ENCODE measurements around the gene PERP.
"Not testable (repeated sequence)": the region's sequence is repeated elsewhere in the genome, so short reads cannot be mapped to it uniquely, and the experiment has no call there.

The PERP gene

DNA sequence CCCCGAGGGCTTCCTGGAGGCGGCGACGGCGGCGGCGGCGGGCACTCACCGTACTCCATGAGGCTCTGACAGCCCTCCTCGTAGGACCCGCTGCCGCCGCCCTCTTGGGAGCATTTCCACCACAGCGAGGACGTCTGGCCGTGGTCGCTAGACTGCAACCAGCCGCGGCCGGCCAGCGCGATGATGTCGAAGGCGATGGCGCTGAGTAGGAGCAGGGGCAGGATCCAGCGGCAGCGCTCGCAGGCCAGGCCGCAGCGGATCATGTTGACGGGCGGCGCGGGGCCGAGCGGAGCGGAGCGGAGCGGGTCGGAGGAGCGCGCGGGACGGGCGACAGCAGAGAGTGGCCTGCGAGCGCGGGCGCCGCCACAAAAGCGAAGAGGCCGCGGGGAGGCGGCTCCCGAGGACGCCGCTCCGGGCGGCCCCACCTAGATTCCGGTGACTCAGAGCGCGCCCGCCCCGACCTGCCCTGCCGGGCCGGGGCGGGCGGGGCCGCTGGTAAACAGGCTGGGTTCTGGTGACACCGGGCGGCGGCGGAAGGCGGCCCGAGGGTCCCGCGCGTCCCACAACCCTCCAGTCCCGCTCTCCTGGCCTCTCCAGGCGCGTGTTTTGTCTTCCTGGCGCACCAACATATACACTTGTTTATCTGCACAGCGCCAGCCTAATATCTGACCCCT lies at the start of gene PERP:
Gene PERP, minus strand, starts transcription at position 342 of the 674 bp plus-strand sequence. Its CDS starts 79 bp downstream, at position 263.
- peak; percentile 62 to 63 for DNase-seq

DNA sequence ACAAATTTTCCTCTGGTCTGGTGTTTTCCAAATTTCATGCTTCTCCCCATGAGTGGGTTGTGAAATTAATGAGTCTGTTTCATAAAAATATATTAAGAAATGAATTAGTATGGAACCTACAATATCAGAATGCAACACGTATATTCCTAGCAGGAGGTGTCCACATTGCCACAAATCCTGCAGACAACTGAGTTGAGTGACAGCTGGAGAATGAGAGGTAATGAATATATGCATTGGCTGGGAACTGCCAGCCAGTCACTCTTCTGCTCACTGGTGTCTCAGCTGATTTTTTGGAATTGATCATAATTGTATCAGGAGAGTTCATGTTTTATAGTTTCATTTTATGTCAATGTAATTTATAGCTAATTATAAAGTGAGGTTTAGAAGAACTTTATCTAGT lies 48.2 kb upstream of the PERP start:
- no peak for DNase-seq

DNA sequence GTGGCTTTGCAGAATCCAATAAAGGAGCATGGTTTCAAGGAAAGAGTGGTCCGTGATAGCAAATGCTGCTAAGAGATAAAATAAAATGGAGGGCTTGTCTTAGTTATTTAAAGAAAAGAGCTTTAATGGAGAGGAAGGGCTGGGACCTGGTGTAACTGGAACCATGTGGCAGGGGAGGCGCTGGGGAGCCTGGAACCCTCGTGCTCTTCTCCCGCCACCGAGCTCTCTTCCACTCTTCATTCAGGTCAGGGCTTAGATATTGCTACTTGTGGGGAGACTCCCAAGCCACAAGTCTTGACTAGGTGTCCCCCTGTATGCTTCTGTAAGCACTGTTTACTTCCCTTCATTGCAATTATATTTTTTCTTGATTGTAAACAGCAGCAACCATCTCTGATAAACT lies 39.3 kb upstream of the PERP start:
- no peak for DNase-seq

DNA sequence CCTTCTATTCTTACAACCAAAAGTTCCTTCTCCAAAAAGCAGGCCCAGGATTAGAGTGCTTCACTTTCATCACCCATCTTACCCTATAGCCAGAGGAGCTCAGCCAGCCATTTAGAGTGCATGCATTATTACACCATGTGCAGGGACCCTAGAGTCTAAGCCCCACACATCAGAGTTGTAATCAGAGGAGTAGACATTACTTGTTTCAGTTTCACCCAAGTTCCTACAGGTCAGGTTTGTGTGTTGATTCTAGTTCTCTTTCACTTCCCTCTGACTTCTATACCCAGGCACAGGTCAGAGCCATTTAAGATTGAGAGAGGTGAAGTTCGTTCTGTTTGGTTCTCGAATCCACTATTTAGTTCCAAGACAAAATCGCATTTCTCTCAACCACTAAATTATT lies 38.2 kb upstream of the PERP start:
- DNase-seq: no peak

DNA sequence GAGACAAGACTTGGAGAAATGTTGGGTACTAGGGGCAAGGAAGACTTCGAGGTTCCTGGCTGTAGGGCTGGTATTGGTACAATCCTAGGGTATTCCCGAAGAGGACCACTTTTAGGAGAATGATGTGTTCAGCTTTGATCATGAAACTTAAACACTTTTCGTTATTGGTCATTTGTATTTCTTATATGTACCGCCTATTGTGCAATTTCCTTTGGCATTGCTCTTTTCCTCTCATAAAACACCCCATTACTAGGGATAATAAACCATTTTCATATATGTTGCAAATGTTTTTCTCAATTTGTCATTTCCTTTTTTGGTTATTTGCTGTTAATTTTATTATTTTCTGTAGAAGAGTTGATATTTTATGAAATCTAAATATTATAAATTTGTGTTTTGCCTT lies 35.6 kb upstream of the PERP start:
- DNase-seq: no peak

DNA sequence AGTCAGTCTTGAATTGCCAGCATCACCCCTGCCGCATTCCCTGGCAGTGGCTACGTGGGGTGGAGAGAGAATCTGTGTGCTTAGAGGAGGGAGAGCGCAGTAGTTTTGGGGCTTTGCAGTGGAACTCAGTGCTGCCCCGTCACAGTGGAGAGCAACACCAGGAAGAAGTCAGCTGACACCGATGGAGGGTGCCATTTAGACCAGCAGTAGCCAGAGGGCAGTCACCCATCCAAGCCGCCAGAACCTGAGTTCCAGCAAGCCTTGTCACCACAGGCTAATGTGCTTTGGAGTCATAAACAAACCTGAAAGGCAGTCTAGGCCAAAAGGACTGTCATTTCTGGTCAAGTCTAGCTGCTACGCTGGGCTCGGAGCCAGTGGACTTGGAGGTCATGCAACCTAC lies 22.0 kb upstream of the PERP start:
- no peak for DNase-seq

DNA sequence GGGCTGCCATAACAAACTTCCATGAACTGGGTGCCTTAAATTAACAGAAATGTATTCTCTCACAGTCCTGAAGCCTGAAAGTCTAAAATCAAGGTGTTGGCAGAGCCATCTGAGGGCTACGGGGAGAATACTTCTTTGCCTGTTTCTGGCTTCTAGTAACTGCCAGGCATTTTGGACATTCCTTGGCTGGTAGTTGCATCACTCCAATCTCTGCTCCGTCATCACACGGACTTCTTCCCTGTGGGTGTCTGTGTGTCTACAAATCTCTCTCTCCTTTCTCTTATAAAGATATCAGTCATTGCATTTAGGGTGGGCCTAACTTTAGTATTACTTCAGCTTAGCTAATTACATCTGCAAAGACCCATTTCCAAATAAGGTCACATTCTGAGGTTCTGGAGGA lies 20.9 kb upstream of the PERP start:
- no peak for DNase-seq

GRCh38 chr6:138124096-138124495 lies 16.9 kb upstream of the PERP start:
- DNase-seq: no peak

- DNase-seq: no peak
These were observed 12.8 kb upstream of the PERP start for GRCh38 chr6:138119976-138120375.

GRCh38 chr6:138119229-138119628 lies 12.0 kb upstream of the PERP start:
- DNase-seq: not testable (repeated sequence)

DNA sequence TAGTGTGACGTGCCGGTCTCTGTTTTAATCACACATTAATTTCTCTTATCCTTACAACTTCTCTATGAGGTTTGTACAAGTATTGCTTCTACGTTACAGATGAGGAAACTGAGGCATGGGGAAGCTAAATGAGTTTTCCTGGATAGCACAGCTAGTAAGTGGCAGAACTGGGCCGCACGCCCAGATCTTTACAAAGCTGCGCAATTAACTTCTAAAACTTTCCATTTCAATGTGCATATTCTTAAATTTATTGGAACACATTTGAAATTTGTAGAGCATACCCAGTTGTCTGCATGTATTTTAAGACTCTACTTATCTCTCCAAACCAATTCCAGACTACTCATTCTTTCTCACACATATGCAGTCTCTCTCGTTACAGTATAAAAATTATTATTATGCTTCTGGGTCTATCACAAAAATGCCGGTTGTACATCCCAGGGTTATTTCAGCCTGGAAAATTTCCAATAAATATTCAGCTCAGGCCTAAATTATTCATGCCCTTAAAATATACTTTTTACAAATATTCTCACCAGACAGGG lies 10.2 kb upstream of the PERP start:
- DNase-seq: no peak

DNA sequence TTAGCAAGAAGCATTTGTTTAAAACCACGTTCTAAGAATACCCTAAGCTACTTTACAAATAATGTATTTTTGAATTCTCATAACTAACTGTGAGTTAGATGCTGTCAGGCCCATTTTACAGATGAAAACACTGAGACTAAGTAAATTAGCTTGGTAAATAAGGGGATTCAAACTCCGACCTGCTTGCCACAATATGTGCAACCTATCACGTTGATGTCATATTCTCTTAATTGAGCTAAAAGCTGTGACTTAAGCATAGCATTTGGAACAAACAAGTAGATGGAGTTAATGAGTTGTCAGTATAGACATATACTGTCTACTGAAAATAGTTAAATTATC lies 9.4 kb upstream of the PERP start:
- no peak for DNase-seq

- DNase-seq: peak; percentile 49 to 67
These were observed 8.8 kb upstream of the PERP start for GRCh38 chr6:138115877-138116660.

GRCh38 chr6:138115201-138115600 lies 8.0 kb upstream of the PERP start:
- peak in 1 of 2 experiments; percentile 16 for DNase-seq

DNA sequence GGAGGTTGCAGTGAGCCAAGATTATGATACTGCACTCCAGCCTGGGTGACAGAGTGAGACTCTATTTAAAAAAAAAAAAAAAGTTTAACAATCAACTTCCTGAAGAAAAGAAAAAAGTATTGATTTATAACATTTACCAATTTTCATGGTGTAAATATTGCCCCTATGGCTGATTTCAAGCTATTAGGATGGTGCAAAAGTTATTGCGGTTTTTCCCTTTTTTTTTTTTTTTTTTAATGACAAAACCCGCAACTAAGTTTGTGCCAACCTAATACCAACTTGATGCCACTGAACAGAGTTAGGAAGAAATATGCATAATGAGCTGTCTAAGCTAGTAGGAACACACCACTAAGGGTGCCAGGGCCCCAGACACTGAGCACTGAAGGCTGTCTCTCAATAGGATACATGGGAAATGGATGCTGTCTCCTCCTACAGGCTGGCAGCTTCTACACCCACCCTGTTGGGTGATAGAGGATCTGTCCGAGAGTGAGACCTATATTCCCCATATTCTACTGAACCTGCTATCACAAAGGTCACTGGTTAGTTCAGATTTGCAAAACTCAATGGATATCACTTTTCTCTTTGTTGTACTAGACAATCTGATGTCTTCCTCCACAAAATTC lies 6.5 kb upstream of the PERP start:
- DNase-seq: no peak

- DNase-seq: no peak
These were observed 3.0 kb upstream of the PERP start for GRCh38 chr6:138110229-138110628.

GRCh38 chr6:138109042-138109997 lies 2.1 kb upstream of the PERP start:
- peak; percentile 58 to 77 for DNase-seq

DNA sequence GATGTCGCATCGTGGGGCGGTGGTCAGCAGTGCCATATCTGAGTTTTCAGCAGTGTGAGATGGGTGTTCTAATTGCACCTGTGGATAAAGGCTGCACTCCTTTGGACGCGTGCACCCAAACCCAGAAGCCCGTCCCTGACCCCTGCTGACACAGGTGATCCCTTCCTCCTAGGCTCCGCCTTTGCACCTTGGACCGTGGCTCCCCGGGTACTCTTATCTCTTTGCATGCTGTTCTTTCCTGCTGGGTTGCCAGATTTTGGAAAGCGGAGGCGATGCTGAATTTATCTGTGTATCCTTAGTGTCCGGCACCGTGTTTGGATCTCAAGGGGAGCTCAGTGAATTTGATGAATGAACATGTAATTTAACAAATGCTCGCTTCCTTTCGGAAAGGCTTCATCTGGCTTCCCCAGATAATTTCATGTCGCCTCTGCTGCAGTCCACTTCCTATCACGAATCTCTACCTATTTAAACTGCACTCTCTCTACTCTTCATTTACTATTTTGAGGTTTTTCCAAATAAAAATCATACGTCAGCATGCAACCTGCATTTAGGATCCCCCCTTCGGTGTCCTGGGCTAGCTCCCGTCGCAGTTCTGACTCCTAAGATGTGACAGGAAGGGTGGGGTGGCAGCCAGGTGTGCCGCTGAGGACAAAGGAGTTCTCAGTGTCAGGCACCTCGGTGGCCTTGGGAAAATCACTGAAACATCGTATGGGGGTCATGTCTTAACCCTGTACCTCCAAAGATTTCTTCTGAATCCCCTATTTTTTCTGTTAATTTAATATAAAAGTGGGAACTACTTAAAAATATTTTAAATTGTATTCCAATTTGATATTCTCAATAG lies 753 bp upstream of the PERP start:
- peak; percentile 52 to 74 for DNase-seq

- DNase-seq: no peak
These were observed 548 bp downstream of the PERP start for GRCh38 chr6:138106665-138107077.

DNA sequence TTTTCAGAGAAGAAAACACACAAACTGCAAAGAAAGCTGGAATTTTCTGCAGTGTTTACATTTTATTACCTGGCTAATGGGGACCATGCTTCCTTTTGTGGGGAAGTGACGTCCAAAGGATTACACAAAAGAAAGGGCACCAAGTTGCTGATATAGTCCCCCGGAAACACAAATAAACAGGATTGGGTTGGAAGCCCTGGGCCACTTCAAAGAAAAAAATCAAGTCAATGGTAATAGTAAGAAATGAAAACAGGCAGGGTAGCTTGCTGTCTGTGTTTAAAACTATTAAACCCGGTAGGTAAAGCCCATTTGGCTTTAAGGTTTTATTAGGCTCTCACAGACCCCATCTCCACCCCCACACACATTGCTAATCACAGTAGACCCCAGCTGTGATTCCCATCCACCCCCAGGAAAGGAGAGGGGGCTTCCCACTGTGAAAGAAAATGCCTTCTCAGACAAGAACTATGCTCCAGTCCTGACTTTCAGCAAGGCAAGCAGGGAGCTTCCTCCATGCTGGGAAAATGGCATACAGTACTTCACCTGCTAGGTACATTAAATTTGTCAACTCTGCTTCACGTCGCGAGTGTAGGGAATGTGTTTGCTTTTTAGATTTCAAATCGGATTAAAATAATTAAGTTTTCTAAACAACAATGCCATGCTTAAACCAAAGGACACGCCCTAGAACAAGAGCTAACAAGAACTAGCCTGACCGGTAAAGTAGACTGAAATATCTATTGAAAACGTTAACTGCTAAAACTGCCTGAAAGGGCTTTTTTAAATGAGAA lies 1.1 kb downstream of the PERP start:
- DNase-seq: peak in 1 of 2 experiments; percentile 52

DNA sequence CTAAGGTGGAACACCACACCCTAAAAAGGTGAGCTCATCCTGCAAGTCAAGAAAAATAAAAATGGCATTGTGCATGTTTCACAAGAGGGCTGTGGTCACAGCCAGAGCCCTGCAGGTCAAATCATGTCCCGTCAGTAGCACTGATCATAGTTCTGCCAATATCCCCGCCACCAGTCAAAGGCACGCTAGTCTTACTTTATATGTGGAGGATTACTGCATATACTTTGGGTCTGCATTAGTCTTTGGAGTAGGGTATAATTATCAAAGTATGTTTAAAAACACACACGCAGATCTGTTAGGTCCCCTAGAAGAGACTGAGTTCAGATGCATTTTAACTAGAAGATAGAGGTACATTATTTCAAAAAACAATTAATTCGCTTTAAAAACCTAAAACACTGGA lies 1.8 kb downstream of the PERP start:
- DNase-seq: no peak

All from NCI-H2081 (cell line).